H1 (cell line): ENCODE results near the gene F11R. TPM values are rescaled to one million over a fixed set of nuclear protein-coding genes. Genes with fewer than 3 reads are reported as not detected.

Experiments
- ASH2L ChIP-seq: fragments of 200-600, 300-600 bp; sonication (generic); IDR thresholded peaks from one replicate; pipeline ENCODE4 v1.7.1; 2017; ENCODE audit warnings: low read length
- CBX5 ChIP-seq: fragments of 300-800, 300-1000 bp; sonication (generic); IDR thresholded peaks from 2 replicates; pipeline ENCODE4 v1.7.1; 2016; ENCODE audit warnings: antibody characterized with exemption, low read length, low read depth
- EP300 ChIP-seq, 2 experiments: IDR thresholded peaks; 1 replicate in 1 of 2; 2 replicates in 1 of 2; pipeline ENCODE4 v1.6.1; 2011 to 2012; ENCODE audit warnings: low read depth in 2 of 2, low read length in 2 of 2, mild to moderate bottlenecking in 2 of 2, borderline replicate concordance in 1 of 2, inconsistent platforms in 1 of 2, moderate library complexity in 1 of 2
- MAX ChIP-seq: IDR thresholded peaks from 2 replicates; pipeline ENCODE4 v1.6.1; 2012; ENCODE audit warnings: inconsistent platforms
- SAP30 ChIP-seq: fragments of 300-600 bp; sonication (generic); IDR thresholded peaks from 2 replicates; pipeline ENCODE4 v1.7.1; 2012; ENCODE audit warnings: low read length, moderate library complexity, mild to moderate bottlenecking, inconsistent platforms; ENCODE audit not compliant: insufficient read depth, insufficient replicate concordance
- TCF12 ChIP-seq: IDR thresholded peaks from 2 replicates; pipeline ENCODE4 v1.6.1; 2011; ENCODE audit warnings: low read depth, mild to moderate bottlenecking, low read length
- polyA plus RNA-seq, 7 experiments: library from polyadenylated mRNA; depleted of rRNA in 3 of 7; stranded (reverse) in 5 of 7; unstranded in 2 of 7; fragments of >200 nt in 5 of 7; fragments of 200-250 nt in 2 of 7; gene quantifications; 1 replicate in 5 of 7; 2 replicates in 1 of 7; 4 replicates in 1 of 7; pipeline versions ENCODE4 v1.2.1 to v1.2.3, GENCODE V29; 2011 to 2013; ENCODE audit warnings: missing spikeins in 2 of 7, mixed read lengths in 2 of 7
- total RNA-seq: library from RNA; stranded (reverse); fragmentation: NEBNext Ultra II Directional; extraction: Animal tissue kit (Norgen Biotek cat#: 25700); gene quantifications from 2 replicates; pipeline ENCODE4 v1.2.1, GENCODE V29; 2021
- TF ChIP-seq, protein P1 (sequence below): fragments of 300-600 bp; sonication (generic); IDR thresholded peaks from 2 replicates; pipeline ENCODE4 v1.7.1; 2012; ENCODE audit warnings: low read length, moderate library complexity, mild to moderate bottlenecking, inconsistent platforms; ENCODE audit not compliant: insufficient replicate concordance

The F11R gene
- total and polyA plus RNA-seq, 2 of the 8 experiments (the other 6 are each of a cell fraction or from before 2014, with no cell fraction given), result 159 to 200 TPM

- TF ChIP-seq, protein P1, sequence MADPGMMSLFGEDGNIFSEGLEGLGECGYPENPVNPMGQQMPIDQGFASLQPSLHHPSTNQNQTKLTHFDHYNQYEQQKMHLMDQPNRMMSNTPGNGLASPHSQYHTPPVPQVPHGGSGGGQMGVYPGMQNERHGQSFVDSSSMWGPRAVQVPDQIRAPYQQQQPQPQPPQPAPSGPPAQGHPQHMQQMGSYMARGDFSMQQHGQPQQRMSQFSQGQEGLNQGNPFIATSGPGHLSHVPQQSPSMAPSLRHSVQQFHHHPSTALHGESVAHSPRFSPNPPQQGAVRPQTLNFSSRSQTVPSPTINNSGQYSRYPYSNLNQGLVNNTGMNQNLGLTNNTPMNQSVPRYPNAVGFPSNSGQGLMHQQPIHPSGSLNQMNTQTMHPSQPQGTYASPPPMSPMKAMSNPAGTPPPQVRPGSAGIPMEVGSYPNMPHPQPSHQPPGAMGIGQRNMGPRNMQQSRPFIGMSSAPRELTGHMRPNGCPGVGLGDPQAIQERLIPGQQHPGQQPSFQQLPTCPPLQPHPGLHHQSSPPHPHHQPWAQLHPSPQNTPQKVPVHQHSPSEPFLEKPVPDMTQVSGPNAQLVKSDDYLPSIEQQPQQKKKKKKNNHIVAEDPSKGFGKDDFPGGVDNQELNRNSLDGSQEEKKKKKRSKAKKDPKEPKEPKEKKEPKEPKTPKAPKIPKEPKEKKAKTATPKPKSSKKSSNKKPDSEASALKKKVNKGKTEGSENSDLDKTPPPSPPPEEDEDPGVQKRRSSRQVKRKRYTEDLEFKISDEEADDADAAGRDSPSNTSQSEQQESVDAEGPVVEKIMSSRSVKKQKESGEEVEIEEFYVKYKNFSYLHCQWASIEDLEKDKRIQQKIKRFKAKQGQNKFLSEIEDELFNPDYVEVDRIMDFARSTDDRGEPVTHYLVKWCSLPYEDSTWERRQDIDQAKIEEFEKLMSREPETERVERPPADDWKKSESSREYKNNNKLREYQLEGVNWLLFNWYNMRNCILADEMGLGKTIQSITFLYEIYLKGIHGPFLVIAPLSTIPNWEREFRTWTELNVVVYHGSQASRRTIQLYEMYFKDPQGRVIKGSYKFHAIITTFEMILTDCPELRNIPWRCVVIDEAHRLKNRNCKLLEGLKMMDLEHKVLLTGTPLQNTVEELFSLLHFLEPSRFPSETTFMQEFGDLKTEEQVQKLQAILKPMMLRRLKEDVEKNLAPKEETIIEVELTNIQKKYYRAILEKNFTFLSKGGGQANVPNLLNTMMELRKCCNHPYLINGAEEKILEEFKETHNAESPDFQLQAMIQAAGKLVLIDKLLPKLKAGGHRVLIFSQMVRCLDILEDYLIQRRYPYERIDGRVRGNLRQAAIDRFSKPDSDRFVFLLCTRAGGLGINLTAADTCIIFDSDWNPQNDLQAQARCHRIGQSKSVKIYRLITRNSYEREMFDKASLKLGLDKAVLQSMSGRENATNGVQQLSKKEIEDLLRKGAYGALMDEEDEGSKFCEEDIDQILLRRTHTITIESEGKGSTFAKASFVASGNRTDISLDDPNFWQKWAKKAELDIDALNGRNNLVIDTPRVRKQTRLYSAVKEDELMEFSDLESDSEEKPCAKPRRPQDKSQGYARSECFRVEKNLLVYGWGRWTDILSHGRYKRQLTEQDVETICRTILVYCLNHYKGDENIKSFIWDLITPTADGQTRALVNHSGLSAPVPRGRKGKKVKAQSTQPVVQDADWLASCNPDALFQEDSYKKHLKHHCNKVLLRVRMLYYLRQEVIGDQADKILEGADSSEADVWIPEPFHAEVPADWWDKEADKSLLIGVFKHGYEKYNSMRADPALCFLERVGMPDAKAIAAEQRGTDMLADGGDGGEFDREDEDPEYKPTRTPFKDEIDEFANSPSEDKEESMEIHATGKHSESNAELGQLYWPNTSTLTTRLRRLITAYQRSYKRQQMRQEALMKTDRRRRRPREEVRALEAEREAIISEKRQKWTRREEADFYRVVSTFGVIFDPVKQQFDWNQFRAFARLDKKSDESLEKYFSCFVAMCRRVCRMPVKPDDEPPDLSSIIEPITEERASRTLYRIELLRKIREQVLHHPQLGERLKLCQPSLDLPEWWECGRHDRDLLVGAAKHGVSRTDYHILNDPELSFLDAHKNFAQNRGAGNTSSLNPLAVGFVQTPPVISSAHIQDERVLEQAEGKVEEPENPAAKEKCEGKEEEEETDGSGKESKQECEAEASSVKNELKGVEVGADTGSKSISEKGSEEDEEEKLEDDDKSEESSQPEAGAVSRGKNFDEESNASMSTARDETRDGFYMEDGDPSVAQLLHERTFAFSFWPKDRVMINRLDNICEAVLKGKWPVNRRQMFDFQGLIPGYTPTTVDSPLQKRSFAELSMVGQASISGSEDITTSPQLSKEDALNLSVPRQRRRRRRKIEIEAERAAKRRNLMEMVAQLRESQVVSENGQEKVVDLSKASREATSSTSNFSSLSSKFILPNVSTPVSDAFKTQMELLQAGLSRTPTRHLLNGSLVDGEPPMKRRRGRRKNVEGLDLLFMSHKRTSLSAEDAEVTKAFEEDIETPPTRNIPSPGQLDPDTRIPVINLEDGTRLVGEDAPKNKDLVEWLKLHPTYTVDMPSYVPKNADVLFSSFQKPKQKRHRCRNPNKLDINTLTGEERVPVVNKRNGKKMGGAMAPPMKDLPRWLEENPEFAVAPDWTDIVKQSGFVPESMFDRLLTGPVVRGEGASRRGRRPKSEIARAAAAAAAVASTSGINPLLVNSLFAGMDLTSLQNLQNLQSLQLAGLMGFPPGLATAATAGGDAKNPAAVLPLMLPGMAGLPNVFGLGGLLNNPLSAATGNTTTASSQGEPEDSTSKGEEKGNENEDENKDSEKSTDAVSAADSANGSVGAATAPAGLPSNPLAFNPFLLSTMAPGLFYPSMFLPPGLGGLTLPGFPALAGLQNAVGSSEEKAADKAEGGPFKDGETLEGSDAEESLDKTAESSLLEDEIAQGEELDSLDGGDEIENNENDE, result no peak
- TF ChIP-seq CBX5, result no peak
- no peak for TF ChIP-seq TCF12
- no peak for TF ChIP-seq EP300 (IDR thresholded peaks at IDR 0.05; ENCODE audit: borderline replicate concordance in 1 of 2, low read depth in 2 of 2, low read length in 2 of 2)
- TF ChIP-seq MAX, result 0 out of 2 replicates have a peak, but pooled peaks have one; percentile 4
- no peak for TF ChIP-seq ASH2L
- TF ChIP-seq SAP30, result peak; percentile 87
Observed at GRCh38 chr1:161044908-161045735, 24.2 kb upstream of the F11R start (continued).
